Measurements from ENCODE around the gene WASHC4. TPM values are rescaled to one million over a fixed set of nuclear protein-coding genes. Genes with fewer than 3 reads are reported as not detected.

The WASHC4 gene
- total RNA-seq, 1 experiment from 2014 or later: 25.5 TPM

DNA sequence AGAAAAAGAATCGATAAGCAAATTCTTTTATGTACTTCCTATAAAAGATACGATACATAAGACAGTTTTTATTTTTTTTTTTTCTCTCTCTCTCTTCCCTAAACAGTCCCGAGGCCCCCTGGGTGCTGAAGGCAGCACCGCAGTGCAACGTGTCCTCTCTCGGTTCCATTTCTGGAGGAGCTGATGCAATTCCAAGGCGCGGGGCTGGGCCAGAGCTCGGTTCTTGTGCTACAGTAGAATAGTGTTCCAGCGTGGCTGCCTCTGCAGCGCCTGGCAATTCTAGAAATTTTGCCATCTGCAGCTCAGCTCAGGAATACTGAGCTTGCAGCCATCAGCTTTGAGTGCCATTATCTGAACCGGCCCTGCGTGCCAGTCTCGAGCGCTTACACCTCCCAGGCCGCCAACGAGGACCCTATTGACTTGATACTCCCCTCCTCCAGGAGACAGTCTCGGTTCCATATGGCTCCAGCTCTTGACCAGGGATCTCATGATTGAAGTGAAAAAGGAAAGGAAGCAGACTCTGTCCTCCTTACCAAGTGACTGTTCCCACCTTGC, 23.9 kb upstream of the WASHC4 start:
- H3K27me3 ChIP-seq (ENCODE audit: insufficient read depth, low read length): no peaks in the 10 kb centered on the region
- intact Hi-C loops (cut with micrococcal nuclease): no loop called here
- peak overlapping the region; percentile 71 for H3K4me2 ChIP-seq (ENCODE audit: low read length)
- TF ChIP-seq, protein P1, sequence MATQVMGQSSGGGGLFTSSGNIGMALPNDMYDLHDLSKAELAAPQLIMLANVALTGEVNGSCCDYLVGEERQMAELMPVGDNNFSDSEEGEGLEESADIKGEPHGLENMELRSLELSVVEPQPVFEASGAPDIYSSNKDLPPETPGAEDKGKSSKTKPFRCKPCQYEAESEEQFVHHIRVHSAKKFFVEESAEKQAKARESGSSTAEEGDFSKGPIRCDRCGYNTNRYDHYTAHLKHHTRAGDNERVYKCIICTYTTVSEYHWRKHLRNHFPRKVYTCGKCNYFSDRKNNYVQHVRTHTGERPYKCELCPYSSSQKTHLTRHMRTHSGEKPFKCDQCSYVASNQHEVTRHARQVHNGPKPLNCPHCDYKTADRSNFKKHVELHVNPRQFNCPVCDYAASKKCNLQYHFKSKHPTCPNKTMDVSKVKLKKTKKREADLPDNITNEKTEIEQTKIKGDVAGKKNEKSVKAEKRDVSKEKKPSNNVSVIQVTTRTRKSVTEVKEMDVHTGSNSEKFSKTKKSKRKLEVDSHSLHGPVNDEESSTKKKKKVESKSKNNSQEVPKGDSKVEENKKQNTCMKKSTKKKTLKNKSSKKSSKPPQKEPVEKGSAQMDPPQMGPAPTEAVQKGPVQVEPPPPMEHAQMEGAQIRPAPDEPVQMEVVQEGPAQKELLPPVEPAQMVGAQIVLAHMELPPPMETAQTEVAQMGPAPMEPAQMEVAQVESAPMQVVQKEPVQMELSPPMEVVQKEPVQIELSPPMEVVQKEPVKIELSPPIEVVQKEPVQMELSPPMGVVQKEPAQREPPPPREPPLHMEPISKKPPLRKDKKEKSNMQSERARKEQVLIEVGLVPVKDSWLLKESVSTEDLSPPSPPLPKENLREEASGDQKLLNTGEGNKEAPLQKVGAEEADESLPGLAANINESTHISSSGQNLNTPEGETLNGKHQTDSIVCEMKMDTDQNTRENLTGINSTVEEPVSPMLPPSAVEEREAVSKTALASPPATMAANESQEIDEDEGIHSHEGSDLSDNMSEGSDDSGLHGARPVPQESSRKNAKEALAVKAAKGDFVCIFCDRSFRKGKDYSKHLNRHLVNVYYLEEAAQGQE (IDR thresholded peaks at IDR 0.05; ENCODE audit: low read depth): no peak
- TF ChIP-seq CBX3 (IDR thresholded peaks at IDR 0.05; ENCODE audit: low read depth) (no peak), RAD21 (IDR thresholded peaks at IDR 0.05; ENCODE audit: low read depth) (no peak), SRF (IDR thresholded peaks at IDR 0.05; ENCODE audit: low read depth) (no peak), POLR2AphosphoS5 (IDR thresholded peaks at IDR 0.05; ENCODE audit: low read depth, low read length) (no peak), JUND (IDR thresholded peaks at IDR 0.05) (no peak), SP1 (IDR thresholded peaks at IDR 0.05; ENCODE audit: low read depth) (no peak), EZH2phosphoT487 (IDR thresholded peaks at IDR 0.05; ENCODE audit: borderline replicate concordance) (no peak), CTCF (IDR thresholded peaks at IDR 0.05 in 2 of 3, conservative IDR thresholded peaks at IDR 0.05 in 1 of 3; ENCODE audit: borderline replicate concordance in 1 of 3, insufficient read depth in 1 of 3, low read depth in 2 of 3, low read length in 2 of 3) (no peak), EGR1 (IDR thresholded peaks at IDR 0.05; ENCODE audit: low read depth) (no peak), YY1 (IDR thresholded peaks at IDR 0.05; ENCODE audit: extremely low read depth, insufficient replicate concordance, low read depth, low read length) (no peak), CEBPB (IDR thresholded peaks at IDR 0.05; ENCODE audit: low read depth) (no peak), EZH2 (IDR thresholded peaks at IDR 0.05) (no peak)
- peak overlapping the region; percentile 25; the same call in 1 of the 2 replicates for H3K9ac ChIP-seq (ENCODE audit: low read length)
- no peaks in the 10 kb centered on the region for H3K9me2 ChIP-seq (ENCODE audit: insufficient read depth)
- H3K79me2 ChIP-seq (ENCODE audit: insufficient read depth, low read length): no peaks in the 10 kb centered on the region
- POLR2A ChIA-PET: no interaction called here
- no peaks in the 10 kb centered on the region for H3K36me3 ChIP-seq (ENCODE audit: control insufficient read depth in 1 of 2, insufficient read depth in 2 of 2, low read length in 2 of 2)
- H3K4me1 ChIP-seq (ENCODE audit: control insufficient read depth in 1 of 2, insufficient read depth in 2 of 2, low read length in 2 of 2): peaks cover 5 to 13% of the 10 kb centered on the region in 2 experiments; a peak in 2 of 4 replicates
- no peaks in the 10 kb centered on the region for H3K9me3 ChIP-seq (ENCODE audit: control insufficient read depth in 1 of 2, insufficient read depth in 1 of 2, low read depth in 1 of 2, low read length in 2 of 2)
- CTCF ChIA-PET: interaction anchor here (1.5 kb wide), 1 partner anchor 702 kb away, joined by 3 read pairs; no protein-coding TSS in a partner anchor
- RAD21 ChIA-PET (ENCODE audit: low non-redundant PET in 1 of 2, low total read pairs in 2 of 2, uncharacterized antibody in 2 of 2, unreplicated experiment in 2 of 2): no interaction called here
- peak overlapping the region; percentile 74 for H2AFZ ChIP-seq (ENCODE audit: low read depth, low read length, poor library complexity, severe bottlenecking)
- BruUV-seq (replicated peaks): TSS peak; percentile 54
- no peak overlapping the region for H3K27ac ChIP-seq (ENCODE audit: low read depth, low read length)
- ATAC-seq (peak; percentile 26; the same call in 1 of the 2 replicates), DNase-seq (ENCODE audit: low read depth, low spot score) (no peak)
- H3K4me3 ChIP-seq (replicated peaks in 1 of 2; ENCODE audit: low read depth in 1 of 2, low read length in 2 of 2): peak overlapping the region; percentile 34 to 49
- H4K20me1 ChIP-seq (ENCODE audit: insufficient read depth): no peaks in the 10 kb centered on the region

Measured in HCT116 (cell line).